ENCODE results near the gene SGPP2.

SGPP2 gene

GRCh38 chr2:222592176-222592575, 167.8 kb downstream of the SGPP2 start:
- no peak for DNase-seq

DNA sequence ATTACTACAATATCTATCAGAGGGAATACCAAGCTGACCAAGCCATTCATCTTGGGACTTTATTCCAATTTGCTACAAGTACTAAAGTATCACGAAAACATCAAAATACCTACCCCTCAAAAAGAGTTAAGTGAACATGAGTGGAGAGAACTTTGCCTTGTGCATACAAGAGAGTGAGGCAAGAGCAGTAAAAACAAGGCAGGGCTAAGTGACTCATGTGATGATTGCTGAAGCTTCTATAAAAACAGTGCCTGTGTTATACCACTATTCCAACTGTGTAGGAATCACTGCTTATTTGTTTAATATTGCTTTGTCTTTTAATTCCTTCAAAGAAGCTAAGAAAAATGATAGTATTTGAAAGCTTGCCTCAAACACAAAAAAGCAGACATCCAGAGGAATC, 170.3 kb downstream of the SGPP2 start:
- DNase-seq = no peak

DNA sequence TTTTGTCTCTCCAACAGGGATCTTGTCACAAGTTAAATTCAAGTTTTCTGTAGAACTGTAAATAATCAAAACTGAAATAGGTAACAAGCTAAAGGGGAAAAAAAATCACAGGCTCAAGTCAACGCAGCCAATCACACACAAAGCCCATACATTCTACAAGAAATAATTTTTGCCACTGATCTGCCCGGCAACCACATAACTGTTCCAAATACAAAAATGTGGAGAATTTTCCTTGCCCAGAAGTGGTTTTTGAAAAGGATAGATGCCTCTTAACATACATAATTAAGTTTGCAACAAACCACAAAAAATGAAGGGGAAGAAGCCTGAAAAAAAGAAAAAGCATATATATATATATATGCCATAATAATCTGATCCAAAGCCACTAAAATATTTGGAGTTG, 171.2 kb downstream of the SGPP2 start:
- no peak for DNase-seq

DNA sequence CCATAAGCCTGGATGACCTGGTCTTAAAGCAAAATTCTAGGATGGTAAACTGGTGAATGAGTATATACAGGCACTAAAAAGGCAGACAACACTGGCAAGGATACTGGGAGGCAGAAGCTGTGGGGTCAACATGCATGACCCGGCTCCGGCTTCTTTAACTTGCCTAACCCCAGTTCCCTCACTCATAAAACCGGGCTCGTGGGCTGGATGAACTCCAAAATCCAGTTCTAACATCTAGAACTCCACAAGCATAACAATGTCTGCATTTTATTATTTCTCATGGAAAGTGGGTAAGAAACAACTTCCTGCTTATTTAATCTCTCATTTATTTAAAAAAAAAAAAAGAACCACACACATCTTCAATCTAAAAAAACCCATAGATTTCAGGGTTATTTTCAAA, 174.3 kb downstream of the SGPP2 start:
- no peak for DNase-seq

GRCh38 chr2:222603501-222603900, 179.2 kb downstream of the SGPP2 start:
- DNase-seq = no peak

DNA sequence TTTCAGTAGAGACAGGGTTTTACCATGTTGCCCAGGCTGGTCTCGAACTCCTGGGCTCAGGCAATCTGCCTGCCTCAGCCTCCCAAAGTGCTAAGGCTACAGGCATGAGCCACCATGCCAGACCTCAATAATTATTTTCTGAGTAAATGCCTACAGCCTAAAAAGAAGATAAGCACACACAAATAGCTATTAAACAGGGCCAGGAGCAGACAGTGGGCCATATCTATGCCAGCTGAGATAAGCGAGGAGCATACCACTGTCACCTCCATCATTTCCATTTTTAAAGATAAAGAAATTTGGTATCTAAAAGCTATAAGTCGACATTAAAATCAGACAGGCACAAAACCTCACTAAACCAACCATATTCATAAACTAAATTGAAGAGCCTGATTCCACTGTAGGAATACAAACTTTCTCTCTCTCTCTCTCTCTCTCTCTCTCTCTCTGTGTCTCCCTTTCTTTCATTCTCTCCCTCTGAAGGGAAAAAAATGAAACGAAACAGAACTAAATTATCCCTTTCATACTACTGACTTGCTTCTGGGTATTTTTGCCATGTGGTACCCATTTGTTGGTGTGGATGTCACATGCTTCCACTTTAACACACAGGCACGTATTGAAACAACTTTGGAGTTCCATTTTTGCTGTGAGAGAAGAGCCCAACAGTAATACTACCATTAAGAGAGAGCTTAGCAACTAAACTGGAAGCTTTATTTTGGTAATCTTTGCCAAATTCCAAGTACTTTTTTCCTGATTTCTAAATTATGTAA, 180.6 kb downstream of the SGPP2 start:
- DNase-seq = no peak

DNA sequence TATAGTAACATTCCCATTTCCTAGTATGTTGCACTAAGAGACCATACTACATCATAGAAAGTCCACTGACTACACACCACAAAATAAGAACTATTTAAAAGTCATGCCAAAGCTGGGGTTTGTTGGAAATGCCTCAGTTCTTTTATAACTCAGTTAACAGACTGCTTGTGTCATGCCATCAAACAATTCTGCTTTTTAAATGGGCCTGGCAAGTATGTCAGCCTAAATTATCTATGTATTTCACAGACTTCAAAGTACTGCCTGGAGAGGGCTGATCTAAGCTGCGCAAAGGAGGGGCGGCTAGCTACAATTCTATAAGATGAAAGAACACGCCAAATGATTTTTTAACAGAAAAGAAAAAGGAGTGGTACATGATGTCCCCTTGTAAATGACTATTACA, 182.0 kb downstream of the SGPP2 start:
- DNase-seq = no peak

- no peak for DNase-seq
These were observed 183.7 kb downstream of the SGPP2 start for GRCh38 chr2:222608081-222608480.

DNA sequence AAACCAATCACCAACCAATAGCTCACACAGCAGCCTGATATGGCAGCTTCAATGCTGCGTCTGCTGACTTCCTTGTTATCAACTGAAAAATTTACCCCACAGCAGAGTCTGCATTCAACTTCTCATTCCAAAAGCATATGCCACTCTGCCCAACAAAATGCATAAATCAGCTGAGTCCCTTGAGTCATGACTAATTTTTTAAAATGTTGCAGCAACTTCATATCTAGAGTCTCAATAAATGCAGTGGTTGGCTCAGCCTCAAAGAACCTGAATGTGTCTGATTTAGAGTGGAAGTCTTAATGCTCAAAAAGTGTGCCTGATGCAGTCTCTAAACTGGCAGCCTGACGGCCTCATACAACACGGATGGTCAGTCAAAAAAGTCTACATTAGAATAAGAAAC, 185.0 kb downstream of the SGPP2 start:
- DNase-seq = no peak

Data from activated gamma-delta T cell treated with Interleukin-2 at 50 U/mL for 16 hours (primary cell).